H1 (cell line): ENCODE measurements around the gene RAP2A. TPM values are rescaled to one million over a fixed set of nuclear protein-coding genes. Genes with fewer than 3 reads are reported as not detected.

Experiments used
- ASH2L ChIP-seq: fragments of 200-600, 300-600 bp; sonication (generic); IDR thresholded peaks from one replicate; pipeline ENCODE4 v1.7.1; 2017; ENCODE audit warnings: low read length
- CTBP2 ChIP-seq: IDR thresholded peaks from 2 replicates; pipeline ENCODE4 v1.7.0; 2011; ENCODE audit warnings: borderline replicate concordance, mild to moderate bottlenecking, moderate library complexity, mixed read lengths, low read length; ENCODE audit not compliant: insufficient read depth, insufficient read length
- FOSL1 ChIP-seq: IDR thresholded peaks from 2 replicates; pipeline ENCODE4 v1.6.1; 2011; ENCODE audit warnings: mild to moderate bottlenecking, low read depth, low read length, moderate library complexity; ENCODE audit not compliant: insufficient read depth
- GABPA ChIP-seq: IDR thresholded peaks from 2 replicates; pipeline ENCODE4 v1.6.1; 2011; ENCODE audit warnings: mild to moderate bottlenecking, low read length, moderate library complexity, borderline replicate concordance; ENCODE audit not compliant: insufficient read depth
- POLR2A ChIP-seq, 2 experiments: IDR thresholded peaks; 1 replicate in 1 of 2; 2 replicates in 1 of 2; pipeline ENCODE4 v1.6.1; 2011; ENCODE audit warnings: low read depth in 2 of 2, low read length in 2 of 2, mild to moderate bottlenecking in 2 of 2; ENCODE audit errors: control extremely low read depth in 1 of 2
- RXRA ChIP-seq: IDR thresholded peaks from 2 replicates; pipeline ENCODE4 v1.6.1; 2011; ENCODE audit warnings: low read depth, mild to moderate bottlenecking, low read length, moderate library complexity; ENCODE audit not compliant: insufficient read depth
- SP2 ChIP-seq: IDR thresholded peaks from 2 replicates; pipeline ENCODE4 v1.6.1; 2012; ENCODE audit warnings: mild to moderate bottlenecking, low read length, inconsistent platforms
- TEAD4 ChIP-seq: IDR thresholded peaks from 2 replicates; pipeline ENCODE4 v1.6.1; 2012; ENCODE audit warnings: low read depth, low read length, inconsistent platforms, mixed read lengths
- polyA plus RNA-seq, 7 experiments: library from polyadenylated mRNA; depleted of rRNA in 3 of 7; stranded (reverse) in 5 of 7; unstranded in 2 of 7; fragments of >200 nt in 5 of 7; fragments of 200-250 nt in 2 of 7; gene quantifications; 1 replicate in 5 of 7; 2 replicates in 1 of 7; 4 replicates in 1 of 7; pipeline versions ENCODE4 v1.2.1 to v1.2.3, GENCODE V29; 2011 to 2013; ENCODE audit warnings: missing spikeins in 2 of 7, mixed read lengths in 2 of 7
- total RNA-seq: library from RNA; stranded (reverse); fragmentation: NEBNext Ultra II Directional; extraction: Animal tissue kit (Norgen Biotek cat#: 25700); gene quantifications from 2 replicates; pipeline ENCODE4 v1.2.1, GENCODE V29; 2021

Gene RAP2A
- total and polyA plus RNA-seq, 2 of the 8 experiments (the other 6 are each of a cell fraction or from before 2014, with no cell fraction given) = 8.4 to 43.4 TPM

DNA sequence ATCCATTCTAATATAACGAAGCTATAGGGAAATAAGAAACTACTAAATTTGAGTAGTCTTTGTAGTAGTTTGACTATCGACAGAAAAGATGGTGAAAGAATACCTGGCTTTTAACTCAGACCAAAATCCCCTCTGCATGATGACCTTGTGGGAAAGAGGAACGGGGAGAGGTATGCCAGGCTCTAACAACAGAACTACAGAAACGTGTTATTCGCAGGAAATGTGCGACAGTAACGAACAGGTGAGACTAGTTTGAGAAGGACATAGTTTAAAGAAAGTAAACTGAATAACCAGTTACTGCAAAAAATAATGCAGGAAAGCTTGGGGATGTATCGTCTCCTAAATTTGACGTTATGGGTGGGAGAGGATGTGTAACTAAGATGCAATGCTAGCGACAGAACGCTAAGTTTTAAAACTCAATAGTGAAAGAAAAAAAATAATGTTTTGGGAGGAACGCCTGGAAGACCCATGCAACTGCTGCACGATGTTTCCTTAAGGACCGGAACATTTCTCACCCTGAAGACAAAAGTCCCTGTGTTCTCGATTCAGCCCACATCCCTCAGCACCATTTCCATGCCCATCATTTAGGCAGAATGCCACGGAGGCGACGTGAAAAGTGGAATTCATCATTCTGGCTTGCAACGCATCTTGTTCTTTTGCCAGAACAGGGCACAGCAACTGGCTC, 1.6 kb upstream of the RAP2A start (continued):
- no peak for TF ChIP-seq FOSL1
- TF ChIP-seq POLR2A (IDR thresholded peaks at IDR 0.05; ENCODE audit: control extremely low read depth in 1 of 2, low read depth in 2 of 2, low read length in 2 of 2) = peak in 1 of 2 experiments; percentile 52; a peak in 2 of 3 replicates
- TF ChIP-seq TEAD4 = no peak
- no peak for TF ChIP-seq GABPA
- TF ChIP-seq RXRA = no peak
- no peak for TF ChIP-seq CTBP2
- peak; percentile 1 for TF ChIP-seq ASH2L
- no peak for TF ChIP-seq SP2
